Heart right ventricle (tissue), 16 donors: ENCODE measurements around the gene BTBD3. TPM values are rescaled to one million over a fixed set of nuclear protein-coding genes. Genes with fewer than 3 reads are reported as not detected.

Experiments used
- ATAC-seq, 8 donors: fragments of 200-7000 bp; cut with Tn5 transposase; one replicate each; pipeline ENCODE4 v1.9.1; 2020; ENCODE audit warnings: mild to moderate bottlenecking in 8 of 8, moderate library complexity in 8 of 8, moderate number of reproducible peaks in 1 of 8
- DNase-seq, 2 donors: peaks; one replicate each; pipeline ENCODE4 v3.0.0-alpha.2; 2020
- H3K27ac ChIP-seq, 10 donors: fragments of 200-600 bp; sonication (generic) in 2 of 10; one replicate each; pipeline versions ENCODE4 v1.5.0 to v1.8.0; 2020 to 2022; ENCODE audit warnings: mild to moderate bottlenecking in 3 of 10
- H3K27me3 ChIP-seq, 7 donors: fragments of 200-600 bp; one replicate each; pipeline ENCODE4 v1.8.0; 2021 to 2022; ENCODE audit warnings: mild to moderate bottlenecking in 2 of 7
- H3K36me3 ChIP-seq, 9 donors: fragments of 200-600 bp; sonication (generic) in 1 of 9; one replicate each; pipeline versions ENCODE4 v1.5.0 to v1.8.0; 2020 to 2022; ENCODE audit warnings: mild to moderate bottlenecking in 2 of 9
- H3K4me1 ChIP-seq, 9 donors: fragments of 200-600 bp; sonication (generic) in 1 of 9; one replicate each; pipeline versions ENCODE4 v1.5.0 to v1.8.0; 2020 to 2022; ENCODE audit warnings: mild to moderate bottlenecking in 4 of 9
- H3K4me3 ChIP-seq, 10 donors: fragments of 200-600 bp; sonication (generic) in 2 of 10; one replicate each; pipeline versions ENCODE4 v1.5.0 to v1.8.0; 2020 to 2022; ENCODE audit warnings: mild to moderate bottlenecking in 7 of 10, moderate library complexity in 2 of 10
- H3K9me3 ChIP-seq, 11 donors: fragments of 200-600 bp in 10 of 11; sonication (generic) in 2 of 11; one replicate each; pipeline versions ENCODE4 v1.5.0 to v1.8.0; 2013 to 2022; ENCODE audit warnings: mild to moderate bottlenecking in 2 of 11, control low read depth in 1 of 11, moderate library complexity in 1 of 11
- CTCF ChIP-seq, 9 donors: fragments of 200-600 bp; sonication (generic) in 2 of 9; IDR thresholded peaks; one replicate each; pipeline versions ENCODE4 v1.5.0 to v1.8.0; 2021 to 2022; ENCODE audit warnings: antibody characterized with exemption in 9 of 9, mild to moderate bottlenecking in 5 of 9, moderate library complexity in 1 of 9
- WGBS, 2 donors: extraction: QIAGEN DNeasy Blood & Tissue Kit; methylation state at CpG; one replicate each; pipeline ENCODE4 v1.1.7; 2013; ENCODE audit warnings: inconsistent platforms in 1 of 2; 5-methylcytosine and 5-hydroxymethylcytosine counted together
- intact Hi-C, 10 donors: fragments of 100-400 bp; cut with DNase I; formaldehyde crosslinking; loops; one replicate each; pipeline versions ENCODE4 v1.11.1 to v1.14.2; 2022
- polyA plus RNA-seq, 2 donors: library from polyadenylated mRNA; stranded (reverse); fragments of 200-250 nt; gene quantifications; one replicate each; pipeline ENCODE4 v1.2.3, GENCODE V29; 2013
- total RNA-seq, 10 donors: library from RNA; stranded (reverse); fragmentation: NEBNext Ultra II Directional in 3 of 10; extraction: Animal tissue kit (Norgen Biotek cat#: 25700) in 3 of 10; gene quantifications; one replicate each; pipeline versions ENCODE4 v1.2.1 to v1.2.4, GENCODE V29; 2021 to 2023
- donor health status: Arrhythmogenic right ventricular cardiomyopathy.
- donor health status: ischemic (EF 13 %, LVEDD 7.1; RV severe dilation, severe dysfunction).
- donor health status: healthy with polysubstance abuse.
- donor health status: DM: no; HTN: yes; CAD: no.
- donor health status: DM: no; HTN: no; CAD: no.
- donor health status: ischemic (EF 25% LVEDD 6.9; RV normal size, moderate dysfunction).
- donor health status: ischemic (EF 25% LVEDD 5.7; RV mildly dilated, moderate dysfunction).
- donor health status: healthy.
- donor health status: DM: yes; HTN: yes; CAD: no.
- donor health status: Ischemic cardiomyopathy.
- donor health status: ischemic (EF 35%, LVEDD 5.7; RV mildly dilated, moderate dysfunction).
- donor health status: nonischemic (EF 11% LVEDD 7.7; RV severe dilation, severe dysfunction).
- donor health status: DM: yes; HTN: yes; CAD: no.
- donor health status: PGD.
- donor health status: ischemic (EF 29% LVEDD 5.4; RV normal size, mild dysfunction).
- donor health status: nonischemic (EF 23%, LVEDD 6.1; RV moderate dilation, normal function).

BTBD3 gene
- total and polyA plus RNA-seq, 12 donors, result 10.2 to 29.8 (median 23.0) TPM

GRCh38 chr20:11905460-11906179, 12.1 kb upstream of the BTBD3 start:
- no peak for TF ChIP-seq CTCF (IDR thresholded peaks at IDR 0.05)
- no peak overlapping the region for H3K4me3 ChIP-seq
- DNase-seq (no peak), ATAC-seq (peak in 4 of 8 donors; percentile 28 to 73 (median 38))
- intact Hi-C loops, result no loop called here
- 90% methylated on average over 6 of the region's 6 CpGs for WGBS, 2 donors
- H3K4me1 ChIP-seq, result peaks cover 0 to 56% (median 36%) of the 10 kb centered on the region in 9 donors
- no peaks in the 10 kb centered on the region for H3K27me3 ChIP-seq
- H3K27ac ChIP-seq, result peak overlapping the region in 1 of 10 donors; percentile 27
- no peaks in the 10 kb centered on the region for H3K9me3 ChIP-seq
- peaks cover 0 to 2% (median 0%) of the 10 kb centered on the region in 9 donors for H3K36me3 ChIP-seq

- H3K9me3 ChIP-seq, result no peaks in the 10 kb centered on the region
- intact Hi-C loops, result no loop called here
- ATAC-seq, result no peak
- 61 to 63% methylated on average over 4 of the region's 4 CpGs for WGBS, 2 donors
- H3K27me3 ChIP-seq, result no peaks in the 10 kb centered on the region
- no peak overlapping the region for H3K27ac ChIP-seq
- H3K4me1 ChIP-seq, result peaks cover 0 to 58% (median 40%) of the 10 kb centered on the region in 9 donors
- no peak overlapping the region for H3K4me3 ChIP-seq
- no peak for DNase-seq
- TF ChIP-seq CTCF (IDR thresholded peaks at IDR 0.05), result no peak
- no peaks in the 10 kb centered on the region for H3K36me3 ChIP-seq
Observed at GRCh38 chr20:11906626-11907480, 10.8 kb upstream of the BTBD3 start.

- TF ChIP-seq CTCF (IDR thresholded peaks at IDR 0.05), result no peak
- Histone ChIP-seq H3K9me3 (no peaks in the 10 kb centered on the region), H3K4me1 (peaks cover 0 to 64% (median 47%) of the 10 kb centered on the region in 9 donors), H3K36me3 (no peaks in the 10 kb centered on the region), H3K27me3 (no peaks in the 10 kb centered on the region), H3K4me3 (no peak overlapping the region), H3K27ac (no peak overlapping the region)
- intact Hi-C loops, result no loop called here
- ATAC-seq (no peak), DNase-seq (no peak)
- 93 to 94% methylated on average over 4 of the region's 4 CpGs for WGBS, 2 donors
Observed at GRCh38 chr20:11907621-11908020, 10.1 kb upstream of the BTBD3 start.

GRCh38 chr20:11912013-11912658, 5.6 kb upstream of the BTBD3 start:
- ATAC-seq (peak in 3 of 8 donors; percentile 24 to 47 (median 41)), DNase-seq (no peak)
- WGBS, 2 donors, result 73 to 77% methylated on average over 4 of the region's 4 CpGs
- intact Hi-C loops, result loop anchor here in 2 of 10 donors (10.0 kb wide), 2 partner anchors 263 to 663 kb away; no protein-coding TSS in a partner anchor
- H3K9me3 ChIP-seq, result no peaks in the 10 kb centered on the region
- peaks cover 0 to 83% (median 64%) of the 10 kb centered on the region in 9 donors for H3K4me1 ChIP-seq
- no peak overlapping the region for H3K27ac ChIP-seq
- H3K36me3 ChIP-seq, result no peaks in the 10 kb centered on the region
- no peaks in the 10 kb centered on the region for H3K27me3 ChIP-seq
- no peak overlapping the region for H3K4me3 ChIP-seq
- TF ChIP-seq CTCF (IDR thresholded peaks at IDR 0.05), result peak in 6 of 9 donors; percentile 16 to 56 (median 40)
